K562 (cell line): ENCODE measurements around the gene UGT1A3. TPM values are rescaled to one million over a fixed set of nuclear protein-coding genes. Genes with fewer than 3 reads are reported as not detected.

Experiments
- C11orf30 ChIP-seq: fragments of 450-650 bp; IDR thresholded peaks from 2 replicates; pipeline ENCODE4 v1.6.1; 2016; ENCODE audit warnings: low read depth, mild to moderate bottlenecking
- CEBPB ChIP-seq: fragments of 450-650 bp; IDR thresholded peaks from 2 replicates; pipeline ENCODE4 v1.6.1; 2016; ENCODE audit warnings: missing genetic modification characterization, missing compliant biosample characterization
- CREM ChIP-seq: IDR thresholded peaks from 2 replicates; pipeline ENCODE4 v1.6.1; 2014; ENCODE audit warnings: antibody characterized with exemption, low read depth
- NFATC3 ChIP-seq: fragments of 450-650 bp; IDR thresholded peaks from 2 replicates; pipeline ENCODE4 v1.6.1; 2017; ENCODE audit warnings: mild to moderate bottlenecking
- PCBP2 ChIP-seq: fragments of 200-400 bp; formaldehyde crosslinking; IDR thresholded peaks from 2 replicates; pipeline ENCODE4 v1.6.1; 2018; ENCODE audit warnings: low read length, low read depth, mild to moderate bottlenecking, moderate library complexity; ENCODE audit not compliant: poor library complexity, severe bottlenecking
- PPARD ChIP-seq: fragments of 250-450 bp; sonication (Bioruptor Pico); IDR thresholded peaks from 2 replicates; pipeline ENCODE4 v1.8.0; 2022; ENCODE audit warnings: inconsistent platforms, mild to moderate bottlenecking, moderate library complexity
- RBM25 ChIP-seq: fragments of 200-400 bp; formaldehyde crosslinking; IDR thresholded peaks from 2 replicates; pipeline ENCODE4 v1.6.1; 2018; ENCODE audit warnings: low read length, low read depth, moderate library complexity; ENCODE audit not compliant: severe bottlenecking
- RFX7 ChIP-seq: fragments of 250-450 bp; sonication (Bioruptor Pico); IDR thresholded peaks from 2 replicates; pipeline ENCODE4 v1.5.1; 2021; ENCODE audit warnings: mild to moderate bottlenecking
- SMARCE1 ChIP-seq: fragments of 450-650 bp; IDR thresholded peaks from 2 replicates; pipeline ENCODE4 v1.7.1; 2016; ENCODE audit warnings: mild to moderate bottlenecking
- SNRNP70 ChIP-seq: fragments of 200-400 bp; formaldehyde crosslinking; optimal IDR thresholded peaks from 2 replicates; pipeline ENCODE3; 2017; ENCODE audit warnings: low read depth, low read length
- TBP ChIP-seq: optimal IDR thresholded peaks from 2 replicates; pipeline ENCODE3; 2011; ENCODE audit warnings: low read depth, low read length, improper control_type of control experiment
- ZNF274 ChIP-seq: IDR thresholded peaks from 2 replicates; pipeline ENCODE4 v1.6.1; 2011; ENCODE audit warnings: low read depth, mild to moderate bottlenecking, low read length, moderate library complexity, borderline replicate concordance
- ZNF347 ChIP-seq: fragments of 450-650 bp; formaldehyde crosslinking; IDR thresholded peaks from 2 replicates; pipeline ENCODE4 v1.4.0; 2020; ENCODE audit warnings: low read depth, mild to moderate bottlenecking, moderate library complexity
- polyA plus RNA-seq, 8 experiments: library from polyadenylated mRNA; depleted of rRNA in 4 of 8; stranded (reverse) in 5 of 8; unstranded in 3 of 8; fragments of >200 nt; fragmentation: Nextera tagmentation in 2 of 8; fragmentation: Illumina TruSeq in 1 of 8; extraction: Ambion mirVana in 2 of 8; extraction: Trizol in 1 of 8; gene quantifications; 2 replicates each; pipeline versions ENCODE4 v1.2.1 to v1.2.3, GENCODE V29; 2011 to 2014; ENCODE audit warnings: inconsistent platforms in 1 of 8, missing spikeins in 1 of 8
- total RNA-seq, 7 experiments: library from RNA; depleted of rRNA in 6 of 7; stranded (reverse); fragments of >200 nt in 6 of 7; fragmentation: Illumina TruSeq in 2 of 7; extraction: Trizol in 2 of 7; gene quantifications; 2 replicates each; pipeline versions ENCODE4 v1.2.1 to v1.2.3, GENCODE V29; 2011 to 2021; ENCODE audit warnings: low replicate concordance in 1 of 7
- TF ChIP-seq, protein P1 (sequence below), 3 experiments: fragments of 200-800 bp in 1 of 3; fragments of 250-450 bp in 1 of 3; fragments of 450-650 bp in 1 of 3; sonication (Bioruptor Pico) in 1 of 3; sonication (Bioruptor generic) in 1 of 3; formaldehyde crosslinking in 1 of 3; IDR thresholded peaks; 2 replicates each; pipeline versions ENCODE4 v1.6.1 to v1.8.0; 2016 to 2022; ENCODE audit warnings: mild to moderate bottlenecking in 2 of 3, missing genetic modification characterization in 2 of 3, missing compliant biosample characterization in 1 of 3, moderate library complexity in 1 of 3
- TF ChIP-seq, protein P2 (sequence below), 2 experiments: fragments of 450-650 bp; conservative IDR thresholded peaks; 2 replicates each; pipeline ENCODE4 v1.6.1; 2017; ENCODE audit warnings: mild to moderate bottlenecking in 2 of 2, moderate library complexity in 2 of 2
- TF ChIP-seq, protein P3 (sequence below): fragments of 450-650 bp; IDR thresholded peaks from 2 replicates; pipeline ENCODE4 v1.6.1; 2016; ENCODE audit warnings: mild to moderate bottlenecking
- TF ChIP-seq, protein P4 (sequence below), 3 experiments: fragments of 200-800 bp in 1 of 3; sonication (Bioruptor generic) in 1 of 3; sonication (generic) in 1 of 3; formaldehyde crosslinking in 1 of 3; IDR thresholded peaks; 2 replicates each; pipeline versions ENCODE4 v1.6.1 to v1.8.0; 2016 to 2022; ENCODE audit warnings: mild to moderate bottlenecking in 2 of 3, missing compliant biosample characterization in 2 of 3, missing genetic modification characterization in 2 of 3, missing genetic modification reagents in 1 of 3

Gene UGT1A3
- total and polyA plus RNA-seq, 9 of the 15 experiments (the other 6 are each of a cell fraction or from before 2014, with no cell fraction given) = not detected

DNA sequence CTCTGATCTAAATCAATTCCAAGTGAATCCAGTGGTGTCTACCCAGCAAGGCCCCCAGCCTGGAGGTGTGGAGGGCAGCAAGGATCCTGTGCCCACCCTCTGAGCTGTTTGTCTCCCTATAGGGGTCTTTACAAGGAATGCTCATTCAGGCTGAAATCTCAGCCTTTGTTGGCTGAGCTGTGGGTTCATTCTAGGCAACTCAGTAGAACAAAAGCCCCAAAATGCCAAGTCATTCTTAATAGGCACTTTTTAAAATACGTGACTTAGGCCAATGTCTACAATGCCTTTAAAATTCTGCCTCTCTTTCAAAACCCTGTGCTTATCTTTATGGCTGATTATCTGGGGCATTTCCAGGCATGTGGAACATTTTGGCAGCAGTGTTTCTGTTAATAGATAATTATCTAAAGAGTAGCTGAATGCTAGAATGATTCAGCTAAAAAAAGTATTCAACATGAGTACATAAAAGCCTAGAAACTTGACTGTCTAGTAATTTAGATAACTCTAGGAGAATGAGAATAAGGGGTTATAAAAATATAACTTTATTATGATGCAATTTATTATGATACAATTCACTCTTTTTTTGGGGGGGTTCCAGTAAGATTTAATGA is 28.7 kb upstream of the UGT1A3 start (continued):
- TF ChIP-seq ZNF274 (no peak), CREM (no peak), CEBPB (tag) (peak; percentile 67; the same call in 1 of the 2 replicates), PPARD (CRISPR knock-in tag) (no peak), RBM25 (no peak), SNRNP70 (no peak), NFATC3 (no peak), SMARCE1 (peak; percentile 86; the same call in 1 of the 2 replicates), PCBP2 (no peak), RFX7 (CRISPR knock-in tag) (no peak), ZNF347 (CRISPR knock-in tag) (no peak), C11orf30 (peak; percentile 93), TBP (no peak)
- TF ChIP-seq, protein P1, sequence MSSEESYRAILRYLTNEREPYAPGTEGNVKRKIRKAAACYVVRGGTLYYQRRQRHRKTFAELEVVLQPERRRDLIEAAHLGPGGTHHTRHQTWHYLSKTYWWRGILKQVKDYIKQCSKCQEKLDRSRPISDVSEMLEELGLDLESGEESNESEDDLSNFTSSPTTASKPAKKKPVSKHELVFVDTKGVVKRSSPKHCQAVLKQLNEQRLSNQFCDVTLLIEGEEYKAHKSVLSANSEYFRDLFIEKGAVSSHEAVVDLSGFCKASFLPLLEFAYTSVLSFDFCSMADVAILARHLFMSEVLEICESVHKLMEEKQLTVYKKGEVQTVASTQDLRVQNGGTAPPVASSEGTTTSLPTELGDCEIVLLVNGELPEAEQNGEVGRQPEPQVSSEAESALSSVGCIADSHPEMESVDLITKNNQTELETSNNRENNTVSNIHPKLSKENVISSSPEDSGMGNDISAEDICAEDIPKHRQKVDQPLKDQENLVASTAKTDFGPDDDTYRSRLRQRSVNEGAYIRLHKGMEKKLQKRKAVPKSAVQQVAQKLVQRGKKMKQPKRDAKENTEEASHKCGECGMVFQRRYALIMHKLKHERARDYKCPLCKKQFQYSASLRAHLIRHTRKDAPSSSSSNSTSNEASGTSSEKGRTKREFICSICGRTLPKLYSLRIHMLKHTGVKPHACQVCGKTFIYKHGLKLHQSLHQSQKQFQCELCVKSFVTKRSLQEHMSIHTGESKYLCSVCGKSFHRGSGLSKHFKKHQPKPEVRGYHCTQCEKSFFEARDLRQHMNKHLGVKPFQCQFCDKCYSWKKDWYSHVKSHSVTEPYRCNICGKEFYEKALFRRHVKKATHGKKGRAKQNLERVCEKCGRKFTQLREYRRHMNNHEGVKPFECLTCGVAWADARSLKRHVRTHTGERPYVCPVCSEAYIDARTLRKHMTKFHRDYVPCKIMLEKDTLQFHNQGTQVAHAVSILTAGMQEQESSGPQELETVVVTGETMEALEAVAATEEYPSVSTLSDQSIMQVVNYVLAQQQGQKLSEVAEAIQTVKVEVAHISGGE (CRISPR knock-in tag; IDR thresholded peaks at IDR 0.05) = no peak
- TF ChIP-seq, protein P2, sequence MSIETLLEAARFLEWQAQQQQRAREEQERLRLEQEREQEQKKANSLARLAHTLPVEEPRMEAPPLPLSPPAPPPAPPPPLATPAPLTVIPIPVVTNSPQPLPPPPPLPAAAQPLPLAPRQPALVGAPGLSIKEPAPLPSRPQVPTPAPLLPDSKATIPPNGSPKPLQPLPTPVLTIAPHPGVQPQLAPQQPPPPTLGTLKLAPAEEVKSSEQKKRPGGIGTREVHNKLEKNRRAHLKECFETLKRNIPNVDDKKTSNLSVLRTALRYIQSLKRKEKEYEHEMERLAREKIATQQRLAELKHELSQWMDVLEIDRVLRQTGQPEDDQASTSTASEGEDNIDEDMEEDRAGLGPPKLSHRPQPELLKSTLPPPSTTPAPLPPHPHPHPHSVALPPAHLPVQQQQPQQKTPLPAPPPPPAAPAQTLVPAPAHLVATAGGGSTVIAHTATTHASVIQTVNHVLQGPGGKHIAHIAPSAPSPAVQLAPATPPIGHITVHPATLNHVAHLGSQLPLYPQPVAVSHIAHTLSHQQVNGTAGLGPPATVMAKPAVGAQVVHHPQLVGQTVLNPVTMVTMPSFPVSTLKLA (conservative IDR thresholded peaks at IDR 0.05) = no peak
- TF ChIP-seq, protein P3, sequence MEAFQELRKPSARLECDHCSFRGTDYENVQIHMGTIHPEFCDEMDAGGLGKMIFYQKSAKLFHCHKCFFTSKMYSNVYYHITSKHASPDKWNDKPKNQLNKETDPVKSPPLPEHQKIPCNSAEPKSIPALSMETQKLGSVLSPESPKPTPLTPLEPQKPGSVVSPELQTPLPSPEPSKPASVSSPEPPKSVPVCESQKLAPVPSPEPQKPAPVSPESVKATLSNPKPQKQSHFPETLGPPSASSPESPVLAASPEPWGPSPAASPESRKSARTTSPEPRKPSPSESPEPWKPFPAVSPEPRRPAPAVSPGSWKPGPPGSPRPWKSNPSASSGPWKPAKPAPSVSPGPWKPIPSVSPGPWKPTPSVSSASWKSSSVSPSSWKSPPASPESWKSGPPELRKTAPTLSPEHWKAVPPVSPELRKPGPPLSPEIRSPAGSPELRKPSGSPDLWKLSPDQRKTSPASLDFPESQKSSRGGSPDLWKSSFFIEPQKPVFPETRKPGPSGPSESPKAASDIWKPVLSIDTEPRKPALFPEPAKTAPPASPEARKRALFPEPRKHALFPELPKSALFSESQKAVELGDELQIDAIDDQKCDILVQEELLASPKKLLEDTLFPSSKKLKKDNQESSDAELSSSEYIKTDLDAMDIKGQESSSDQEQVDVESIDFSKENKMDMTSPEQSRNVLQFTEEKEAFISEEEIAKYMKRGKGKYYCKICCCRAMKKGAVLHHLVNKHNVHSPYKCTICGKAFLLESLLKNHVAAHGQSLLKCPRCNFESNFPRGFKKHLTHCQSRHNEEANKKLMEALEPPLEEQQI = peak; percentile 45; the same call in 1 of the 2 replicates
- TF ChIP-seq, protein P4, sequence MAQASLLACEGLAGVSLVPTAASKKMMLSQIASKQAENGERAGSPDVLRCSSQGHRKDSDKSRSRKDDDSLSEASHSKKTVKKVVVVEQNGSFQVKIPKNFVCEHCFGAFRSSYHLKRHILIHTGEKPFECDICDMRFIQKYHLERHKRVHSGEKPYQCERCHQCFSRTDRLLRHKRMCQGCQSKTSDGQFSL (CRISPR knock-in tag; IDR thresholded peaks at IDR 0.05) = no peak
- TF ChIP-seq, protein P4 (tag; IDR thresholded peaks at IDR 0.05) = no peak
